ENCODE results near the gene DNAJB13. TPM values are rescaled to one million over a fixed set of nuclear protein-coding genes. Genes with fewer than 3 reads are reported as not detected.

The DNAJB13 gene
- total and polyA plus RNA-seq, 2 of the 13 experiments (the other 11 are each of a cell fraction or from before 2014, with no cell fraction given), result 2.3 TPM; not detected in 1

DNA sequence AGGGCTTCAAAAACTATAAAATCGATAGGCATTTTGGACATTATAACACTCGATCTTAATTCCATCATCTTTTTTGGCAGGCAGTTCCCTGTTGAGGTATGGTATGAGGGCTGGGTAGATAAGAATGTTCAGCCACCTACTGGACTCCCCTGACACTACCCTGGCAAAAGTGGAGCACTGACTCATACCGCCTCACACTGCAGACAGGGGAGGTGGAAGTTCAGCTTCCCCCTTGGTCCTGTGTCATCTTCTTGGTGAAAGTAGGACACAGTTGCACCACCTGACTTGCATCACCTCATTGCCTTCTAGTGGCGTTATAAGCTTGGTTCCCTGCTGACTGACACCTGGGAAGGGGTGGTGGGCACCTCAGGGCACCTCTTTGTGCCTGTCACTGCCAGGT is 43.6 kb upstream of the DNAJB13 start (continued):
- TF ChIP-seq, protein P1, sequence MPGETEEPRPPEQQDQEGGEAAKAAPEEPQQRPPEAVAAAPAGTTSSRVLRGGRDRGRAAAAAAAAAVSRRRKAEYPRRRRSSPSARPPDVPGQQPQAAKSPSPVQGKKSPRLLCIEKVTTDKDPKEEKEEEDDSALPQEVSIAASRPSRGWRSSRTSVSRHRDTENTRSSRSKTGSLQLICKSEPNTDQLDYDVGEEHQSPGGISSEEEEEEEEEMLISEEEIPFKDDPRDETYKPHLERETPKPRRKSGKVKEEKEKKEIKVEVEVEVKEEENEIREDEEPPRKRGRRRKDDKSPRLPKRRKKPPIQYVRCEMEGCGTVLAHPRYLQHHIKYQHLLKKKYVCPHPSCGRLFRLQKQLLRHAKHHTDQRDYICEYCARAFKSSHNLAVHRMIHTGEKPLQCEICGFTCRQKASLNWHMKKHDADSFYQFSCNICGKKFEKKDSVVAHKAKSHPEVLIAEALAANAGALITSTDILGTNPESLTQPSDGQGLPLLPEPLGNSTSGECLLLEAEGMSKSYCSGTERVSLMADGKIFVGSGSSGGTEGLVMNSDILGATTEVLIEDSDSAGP (CRISPR knock-in tag; IDR thresholded peaks at IDR 0.05; ENCODE audit: borderline replicate concordance), result no peak
- TF ChIP-seq TBP (CRISPR knock-in tag; IDR thresholded peaks at IDR 0.05) (no peak), CCAR2 (optimal IDR thresholded peaks at IDR 0.05; ENCODE audit: low read depth, low read length) (no peak), FOXK1 (CRISPR knock-in tag; IDR thresholded peaks at IDR 0.05; ENCODE audit: borderline replicate concordance, low read depth) (no peak), SMAD9 (CRISPR knock-in tag; IDR thresholded peaks at IDR 0.05) (no peak), ZFX (CRISPR knock-in tag; IDR thresholded peaks at IDR 0.05; ENCODE audit: low read depth) (no peak), KLF9 (CRISPR knock-in tag; IDR thresholded peaks at IDR 0.05; ENCODE audit: low read depth) (no peak)
- TF ChIP-seq, protein P2, sequence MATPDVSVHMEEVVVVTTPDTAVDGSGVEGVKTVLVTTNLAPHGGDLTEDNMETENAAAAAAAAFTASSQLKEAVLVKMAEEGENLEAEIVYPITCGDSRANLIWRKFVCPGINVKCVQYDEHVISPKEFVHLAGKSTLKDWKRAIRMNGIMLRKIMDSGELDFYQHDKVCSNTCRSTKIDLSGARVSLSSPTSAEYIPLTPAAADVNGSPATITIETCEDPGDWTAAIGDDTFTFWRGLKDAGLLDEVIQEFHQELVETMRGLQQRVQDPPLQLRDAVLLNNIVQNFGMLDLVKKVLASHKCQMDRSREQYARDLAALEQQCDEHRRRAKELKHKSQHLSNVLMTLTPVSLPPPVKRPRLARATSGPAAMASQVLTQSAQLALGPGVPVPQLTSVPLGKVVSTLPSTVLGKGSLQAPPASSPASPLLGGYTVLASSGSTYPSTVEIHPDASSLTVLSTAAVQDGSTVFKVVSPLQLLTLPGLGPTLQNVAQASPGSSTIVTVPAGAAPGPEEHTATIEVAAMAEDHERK (CRISPR knock-in tag; IDR thresholded peaks at IDR 0.05; ENCODE audit: low read depth), result no peak

DNA sequence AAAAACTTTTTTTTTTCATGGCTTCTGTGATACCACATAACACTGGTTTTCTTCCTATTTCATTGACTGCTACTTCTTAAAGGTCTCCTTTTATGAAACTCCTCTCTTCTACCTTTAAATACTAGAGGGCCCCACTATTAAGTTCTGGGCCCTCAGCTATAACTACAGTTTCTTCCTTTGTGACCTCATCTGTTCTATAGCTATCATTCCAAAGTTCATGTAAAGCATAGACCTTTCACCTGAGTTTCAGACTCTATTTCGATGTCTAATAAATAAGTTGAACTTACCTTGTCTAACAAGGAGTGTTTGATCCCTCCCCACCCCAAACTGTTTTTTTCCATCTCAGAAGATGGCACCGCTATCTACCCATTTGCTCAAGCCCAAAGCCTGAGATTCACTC is 38.8 kb upstream of the DNAJB13 start:
- H3K9ac ChIP-seq (ENCODE audit: insufficient read depth, low read depth, low read length), result no peak overlapping the region
- FAIRE-seq, result no peak
- ChIA-PET POLR2A (no interaction called here), CTCF (ENCODE audit: low intra/inter-chr PET ratio, low total read pairs) (no interaction called here)
- DNase-seq (ENCODE audit: low spot score), result no peak
- no peak overlapping the region for H3K4me2 ChIP-seq (ENCODE audit: low read depth, low read length)
- intact Hi-C loops (cut with micrococcal nuclease; ENCODE audit: unreplicated experiment), result no loop called here
- WGBS (ENCODE audit: low lambda C conversion rate), result 95% methylated on average over 2 of the region's 2 CpGs
- H4K20me1 ChIP-seq (ENCODE audit: insufficient read depth, low read length), result no peaks in the 10 kb centered on the region
- no peaks in the 10 kb centered on the region for H3K79me2 ChIP-seq (ENCODE audit: insufficient read depth, low read length)
- H3K27ac ChIP-seq (ENCODE audit: extremely low read length, insufficient read depth, low read length), result no peak overlapping the region
- H3K27me3 ChIP-seq (ENCODE audit: control insufficient read depth in 1 of 2, insufficient read depth in 2 of 2, low read length in 2 of 2), result no peaks in the 10 kb centered on the region
- H2AFZ ChIP-seq (ENCODE audit: low read length), result no peak overlapping the region
- H3K9me3 ChIP-seq (ENCODE audit: low read length), result no peaks in the 10 kb centered on the region
- BruUV-seq (replicated peaks), result no TSS peak
- H3K4me1 ChIP-seq (ENCODE audit: insufficient read depth, low read length), result 0 out of 2 replicates have a peak, but pooled peaks cover 9% of the 10 kb centered on the region
- H3K36me3 ChIP-seq (replicated peaks in 1 of 2; ENCODE audit: control insufficient read depth in 1 of 2, insufficient read depth in 2 of 2, low read length in 2 of 2), result peaks cover 9 to 54% of the 10 kb centered on the region in 2 experiments; a peak in 4 of 5 replicates
- no peak for ATAC-seq
- H3K4me3 ChIP-seq (replicated peaks in 1 of 3; ENCODE audit: insufficient read depth in 1 of 3, low read depth in 2 of 3, low read length in 3 of 3), result no peak overlapping the region
- in situ Hi-C loops (cut with HindIII; ENCODE audit: extremely low pct_ligation_motif_present, low pct_unique_long_range_greater_than_20kb), result no loop called here
- TF ChIP-seq NR2F1 (CRISPR knock-in tag; IDR thresholded peaks at IDR 0.05) (no peak), GLI4 (CRISPR knock-in tag; IDR thresholded peaks at IDR 0.05; ENCODE audit: borderline replicate concordance) (no peak), ELF1 (CRISPR knock-in tag; IDR thresholded peaks at IDR 0.05) (no peak), PCBP2 (optimal IDR thresholded peaks at IDR 0.05; ENCODE audit: low read depth, low read length, poor library complexity, severe bottlenecking) (no peak)

All from HepG2 (cell line).